WTC11 (cell line): Measurements from ENCODE around the gene GPRC5B. TPM values are rescaled to one million over a fixed set of nuclear protein-coding genes. Genes with fewer than 3 reads are reported as not detected.

Experiments used
- ATAC-seq: fragments of 200-7000 bp; cut with Tn5 transposase; 2 replicates; pipeline ENCODE4 v1.10.0; 2021; ENCODE audit warnings: mild to moderate bottlenecking, moderate library complexity
- CTCF ChIA-PET: fragments of 300-600 bp; sonication (Branson Sonifier 250); formaldehyde crosslinking; loops from one replicate; lab custom pipeline; 2021; ENCODE audit warnings: antibody characterized with exemption; lab: Charles Lee
- POLR2A ChIA-PET: fragments of 350-600 bp; sonication (Branson Sonifier 250); formaldehyde crosslinking; loops from one replicate; lab custom pipeline; 2021; ENCODE audit warnings: antibody characterized with exemption; lab: Charles Lee
- DNase-seq: peaks from one replicate; pipeline ENCODE4 v3.0.0; 2021; ENCODE audit warnings: low spot score
- H3K27ac Mint-ChIP-seq: 2 replicates; pipeline ENCODE4 v1.8.0; 2021; ENCODE audit warnings: mixed read lengths
- H3K27me3 Mint-ChIP-seq: 2 replicates; pipeline ENCODE4 v1.8.0; 2021; ENCODE audit warnings: low read depth, mild to moderate bottlenecking, moderate library complexity, mixed read lengths
- H3K36me3 Mint-ChIP-seq: 2 replicates; pipeline ENCODE4 v1.8.0; 2021; ENCODE audit warnings: mixed read lengths
- H3K4me1 Mint-ChIP-seq: 2 replicates; pipeline ENCODE4 v1.8.0; 2022; ENCODE audit warnings: mixed read lengths
- H3K4me3 Mint-ChIP-seq: 2 replicates; pipeline ENCODE4 v1.8.0; 2021; ENCODE audit warnings: mild to moderate bottlenecking, moderate library complexity, mixed read lengths
- H3K9me3 Mint-ChIP-seq: 2 replicates; pipeline ENCODE4 v1.8.0; 2021; ENCODE audit warnings: mixed read lengths
- ATF3 ChIP-seq: sonication (generic); formaldehyde crosslinking; conservative IDR thresholded peaks from 2 replicates; pipeline ENCODE4 v1.8.1; 2022; ENCODE audit warnings: mild to moderate bottlenecking, missing genetic modification reagents
- CDX4 ChIP-seq: fragments of 250-450 bp; sonication (Bioruptor Pico); IDR thresholded peaks from 2 replicates; pipeline ENCODE4 v1.9.0; 2021; ENCODE audit warnings: moderate library complexity, mild to moderate bottlenecking, inconsistent platforms, borderline replicate concordance
- CREM ChIP-seq: sonication (generic); formaldehyde crosslinking; IDR thresholded peaks from 2 replicates; pipeline ENCODE4 v1.8.1; 2022; ENCODE audit warnings: mild to moderate bottlenecking, missing genetic modification reagents, moderate library complexity
- E2F4 ChIP-seq: sonication (generic); formaldehyde crosslinking; IDR thresholded peaks from 2 replicates; pipeline ENCODE4 v1.8.1; 2022; ENCODE audit warnings: low read depth, mild to moderate bottlenecking, moderate library complexity, missing genetic modification reagents, borderline replicate concordance
- EMX1 ChIP-seq: fragments of 250-450 bp; sonication (Bioruptor Pico); IDR thresholded peaks from 2 replicates; pipeline ENCODE4 v1.8.0; 2021; ENCODE audit warnings: mild to moderate bottlenecking
- FOXP1 ChIP-seq: sonication (generic); formaldehyde crosslinking; IDR thresholded peaks from 2 replicates; pipeline ENCODE4 v1.8.0; 2022; ENCODE audit warnings: missing genetic modification reagents, mild to moderate bottlenecking, moderate library complexity, borderline replicate concordance
- HMGXB4 ChIP-seq: sonication (generic); formaldehyde crosslinking; IDR thresholded peaks from 2 replicates; pipeline ENCODE4 v1.8.1; 2023; ENCODE audit warnings: mild to moderate bottlenecking, moderate library complexity, missing genetic modification reagents
- IRF1 ChIP-seq: sonication (generic); formaldehyde crosslinking; IDR thresholded peaks from 2 replicates; pipeline ENCODE4 v1.8.0; 2023; ENCODE audit warnings: missing genetic modification reagents
- MAX ChIP-seq: sonication (generic); formaldehyde crosslinking; IDR thresholded peaks from 2 replicates; pipeline ENCODE4 v1.8.0; 2022; ENCODE audit warnings: mild to moderate bottlenecking, missing genetic modification reagents
- MLX ChIP-seq: sonication (generic); formaldehyde crosslinking; IDR thresholded peaks from 2 replicates; pipeline ENCODE4 v1.8.1; 2023; ENCODE audit warnings: mild to moderate bottlenecking, missing genetic modification reagents, moderate library complexity
- NFE2L1 ChIP-seq: sonication (generic); formaldehyde crosslinking; IDR thresholded peaks from 2 replicates; pipeline ENCODE4 v1.8.1; 2023; ENCODE audit warnings: missing genetic modification reagents
- NR3C1 ChIP-seq: sonication (generic); formaldehyde crosslinking; conservative IDR thresholded peaks from 2 replicates; pipeline ENCODE4 v1.8.1; 2023; ENCODE audit warnings: low read depth, mild to moderate bottlenecking, missing genetic modification reagents
- SP1 ChIP-seq: sonication (generic); formaldehyde crosslinking; conservative IDR thresholded peaks from 2 replicates; pipeline ENCODE4 v1.8.1; 2022; ENCODE audit warnings: missing genetic modification reagents
- TCF7 ChIP-seq: sonication (generic); formaldehyde crosslinking; IDR thresholded peaks from 2 replicates; pipeline ENCODE4 v1.8.0; 2022; ENCODE audit warnings: mild to moderate bottlenecking, low read depth, missing genetic modification reagents, moderate library complexity
- TEAD4 ChIP-seq: sonication (generic); formaldehyde crosslinking; IDR thresholded peaks from 2 replicates; pipeline ENCODE4 v1.8.0; 2022; ENCODE audit warnings: mild to moderate bottlenecking, missing genetic modification reagents
- ZNF121 ChIP-seq: sonication (generic); formaldehyde crosslinking; IDR thresholded peaks from 2 replicates; pipeline ENCODE4 v1.8.0; 2023; ENCODE audit warnings: missing genetic modification reagents
- ZNF232 ChIP-seq: sonication (generic); formaldehyde crosslinking; IDR thresholded peaks from 2 replicates; pipeline ENCODE4 v1.8.0; 2022; ENCODE audit warnings: mild to moderate bottlenecking, missing genetic modification reagents
- ZNF281 ChIP-seq: sonication (generic); formaldehyde crosslinking; IDR thresholded peaks from 2 replicates; pipeline ENCODE4 v1.8.0; 2023; ENCODE audit warnings: mild to moderate bottlenecking, missing genetic modification reagents
- ZNF416 ChIP-seq: fragments of 250-450 bp; sonication (Bioruptor Pico); IDR thresholded peaks from 2 replicates; pipeline ENCODE4 v1.9.0; 2021; ENCODE audit warnings: mild to moderate bottlenecking, inconsistent platforms
- ZNF423 ChIP-seq: fragments of 250-450 bp; sonication (Bioruptor Pico); IDR thresholded peaks from 2 replicates; pipeline ENCODE4 v2.1.2; 2022; ENCODE audit warnings: mild to moderate bottlenecking, moderate library complexity
- ZNF425 ChIP-seq: fragments of 250-450 bp; sonication (Bioruptor Pico); conservative IDR thresholded peaks from 2 replicates; pipeline ENCODE4 v1.9.0; 2021; ENCODE audit warnings: mild to moderate bottlenecking
- ZNF512 ChIP-seq: sonication (generic); formaldehyde crosslinking; IDR thresholded peaks from 2 replicates; pipeline ENCODE4 v1.8.1; 2022; ENCODE audit warnings: missing genetic modification reagents, borderline replicate concordance
- total RNA-seq: library from RNA; stranded (reverse); gene quantifications from 3 replicates; pipeline ENCODE4 v1.2.3, GENCODE V29; 2021

The GPRC5B gene
- total RNA-seq, 1 experiment from 2014 or later: 104 TPM

GRCh38 chr16:19833176-19833575 is 51.5 kb downstream of the GPRC5B start:
- POLR2A ChIA-PET: no interaction called here
- no peak for DNase-seq
- Mint-ChIP-seq H3K27me3 (no peaks in the 10 kb centered on the region), H3K9me3 (no peaks in the 10 kb centered on the region), H3K27ac (no peak overlapping the region; the same call in 1 of the 2 replicates), H3K4me3 (no peak overlapping the region), H3K4me1 (peaks cover 15% of the 10 kb centered on the region)
- no peak for ATAC-seq
- CTCF ChIA-PET: no interaction called here
- TF ChIP-seq HMGXB4 (CRISPR knock-in tag): no peak
- TF ChIP-seq ZNF416 (CRISPR knock-in tag): no peak
- TF ChIP-seq IRF1 (CRISPR knock-in tag): no peak
- TF ChIP-seq MAX (CRISPR knock-in tag): no peak
- TF ChIP-seq ZNF423 (CRISPR knock-in tag): no peak
- no peak for TF ChIP-seq EMX1
- no peak for TF ChIP-seq ZNF121 (CRISPR knock-in tag)
- TF ChIP-seq NFE2L1 (CRISPR knock-in tag): no peak
- TF ChIP-seq MLX (CRISPR knock-in tag): no peak
- TF ChIP-seq ZNF232 (CRISPR knock-in tag): no peak
- TF ChIP-seq, all 79 proteins: peak for 0
- H3K36me3 Mint-ChIP-seq: no peaks in the 10 kb centered on the region

GRCh38 chr16:19831678-19832077 is 53.0 kb downstream of the GPRC5B start:
- TF ChIP-seq E2F4 (CRISPR knock-in tag): no peak
- TF ChIP-seq FOXP1 (CRISPR knock-in tag): no peak
- TF ChIP-seq SP1 (CRISPR knock-in tag): no peak
- no peak for TF ChIP-seq ZNF425 (CRISPR knock-in tag)
- no peak for TF ChIP-seq CREM (CRISPR knock-in tag)
- no peak for TF ChIP-seq TEAD4 (CRISPR knock-in tag)
- no peak for TF ChIP-seq ATF3 (CRISPR knock-in tag)
- TF ChIP-seq MAX (CRISPR knock-in tag): no peak
- no peak for TF ChIP-seq ZNF512 (CRISPR knock-in tag)
- no peak for TF ChIP-seq ZNF121 (CRISPR knock-in tag)
- no peak for TF ChIP-seq NR3C1 (CRISPR knock-in tag)
- no peak for TF ChIP-seq CDX4 (CRISPR knock-in tag)
- TF ChIP-seq TCF7 (CRISPR knock-in tag): no peak
- no peak for TF ChIP-seq ZNF281 (CRISPR knock-in tag)
- CTCF ChIA-PET: interaction anchor here (0.6 to 1.3 kb wide), 3 partner anchors 55 to 276 kb away, joined by 3 to 5 read pairs (median 3); partner anchors contain the start of gene VPS35L
- Mint-ChIP-seq H3K4me3 (no peak overlapping the region), H3K9me3 (no peaks in the 10 kb centered on the region), H3K27me3 (no peaks in the 10 kb centered on the region), H3K27ac (no peak overlapping the region), H3K4me1 (0 out of 2 replicates have a peak, but pooled peaks cover 4% of the 10 kb centered on the region), H3K36me3 (no peaks in the 10 kb centered on the region; the same call in 1 of the 2 replicates)
- POLR2A ChIA-PET: interaction anchor here (0.6 kb wide), 1 partner anchor 557 kb away, joined by 5 read pairs; no protein-coding TSS in a partner anchor
- ATAC-seq (no peak), DNase-seq (no peak)
